ENCODE data around the gene ZNF398.
"Not testable (repeated sequence)": the region's sequence is repeated elsewhere in the genome, so short reads cannot be mapped to it uniquely, and the experiment has no call there.

The ZNF398 gene

DNA sequence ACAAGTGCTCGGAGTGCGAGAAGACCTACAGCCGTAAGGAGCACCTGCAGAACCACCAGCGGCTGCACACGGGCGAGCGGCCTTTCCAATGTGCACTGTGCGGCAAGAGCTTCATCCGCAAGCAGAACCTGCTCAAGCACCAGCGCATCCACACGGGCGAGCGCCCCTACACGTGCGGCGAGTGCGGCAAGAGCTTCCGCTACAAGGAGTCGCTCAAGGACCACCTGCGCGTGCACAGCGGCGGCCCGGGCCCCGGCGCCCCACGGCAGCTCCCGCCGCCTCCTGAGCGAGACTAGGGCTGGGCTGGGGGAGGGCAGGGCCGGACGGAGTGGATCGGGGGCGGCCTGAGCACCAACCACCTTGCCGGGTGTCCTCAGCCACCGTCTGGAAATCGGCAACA, 77.1 kb downstream of the ZNF398 start:
- TF ChIP-seq, protein P1, sequence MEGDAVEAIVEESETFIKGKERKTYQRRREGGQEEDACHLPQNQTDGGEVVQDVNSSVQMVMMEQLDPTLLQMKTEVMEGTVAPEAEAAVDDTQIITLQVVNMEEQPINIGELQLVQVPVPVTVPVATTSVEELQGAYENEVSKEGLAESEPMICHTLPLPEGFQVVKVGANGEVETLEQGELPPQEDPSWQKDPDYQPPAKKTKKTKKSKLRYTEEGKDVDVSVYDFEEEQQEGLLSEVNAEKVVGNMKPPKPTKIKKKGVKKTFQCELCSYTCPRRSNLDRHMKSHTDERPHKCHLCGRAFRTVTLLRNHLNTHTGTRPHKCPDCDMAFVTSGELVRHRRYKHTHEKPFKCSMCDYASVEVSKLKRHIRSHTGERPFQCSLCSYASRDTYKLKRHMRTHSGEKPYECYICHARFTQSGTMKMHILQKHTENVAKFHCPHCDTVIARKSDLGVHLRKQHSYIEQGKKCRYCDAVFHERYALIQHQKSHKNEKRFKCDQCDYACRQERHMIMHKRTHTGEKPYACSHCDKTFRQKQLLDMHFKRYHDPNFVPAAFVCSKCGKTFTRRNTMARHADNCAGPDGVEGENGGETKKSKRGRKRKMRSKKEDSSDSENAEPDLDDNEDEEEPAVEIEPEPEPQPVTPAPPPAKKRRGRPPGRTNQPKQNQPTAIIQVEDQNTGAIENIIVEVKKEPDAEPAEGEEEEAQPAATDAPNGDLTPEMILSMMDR (IDR thresholded peaks at IDR 0.05; ENCODE audit: insufficient read depth, low read length, poor library complexity, severe bottlenecking), result no peak
- no peak for TF ChIP-seq EZH2phosphoT487 (conservative IDR thresholded peaks at IDR 0.05; ENCODE audit: low read length)
- Histone ChIP-seq H3K79me2 (ENCODE audit: insufficient read depth, low read length) (no peaks in the 10 kb centered on the region), H3K9ac (ENCODE audit: low read length) (no peak overlapping the region), H3K9me3 (ENCODE audit: insufficient read depth, low read length) (no peaks in the 10 kb centered on the region), H4K20me1 (ENCODE audit: low read depth, low read length) (no peaks in the 10 kb centered on the region), H3F3A (ENCODE audit: insufficient read depth) (no peaks in the 10 kb centered on the region; the same call in 1 of the 2 replicates), H3K9me2 (replicated peaks; ENCODE audit: insufficient read depth, low read length) (no peaks in the 10 kb centered on the region), H3K36me3 (ENCODE audit: low read length) (no peaks in the 10 kb centered on the region), H3K4me3 (ENCODE audit: insufficient read depth, low read length, poor library complexity, severe bottlenecking) (no peak overlapping the region), H3K27ac (ENCODE audit: low read depth, low read length) (no peak overlapping the region), H3K27me3 (ENCODE audit: low read length) (no peaks in the 10 kb centered on the region), H2AFZ (ENCODE audit: low read depth, low read length, severe bottlenecking) (no peak overlapping the region), H3K4me2 (ENCODE audit: low read depth, low read length, poor library complexity, severe bottlenecking) (no peak overlapping the region)

DNA sequence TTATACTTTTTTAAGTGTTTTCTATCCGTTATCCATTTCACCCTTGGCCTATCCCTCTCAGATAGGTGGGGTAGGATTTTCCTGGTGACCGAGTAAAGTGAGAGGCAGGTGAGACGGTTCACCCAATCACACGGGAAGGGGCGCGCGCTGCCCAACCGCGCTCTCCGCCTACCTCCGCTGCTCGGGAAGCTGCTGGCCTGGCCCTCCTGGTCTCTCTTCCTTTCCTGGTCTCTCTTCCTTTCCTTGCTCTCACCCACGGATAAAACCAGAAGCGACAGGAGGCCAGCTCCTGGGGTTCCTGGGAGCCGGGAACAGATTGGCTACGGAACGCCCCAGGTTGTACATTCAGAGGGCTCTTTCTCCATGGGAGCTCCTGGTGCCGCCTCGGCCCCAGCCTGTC, 77.9 kb downstream of the ZNF398 start:
- H3K36me3 ChIP-seq (ENCODE audit: low read length), result no peaks in the 10 kb centered on the region

DNA sequence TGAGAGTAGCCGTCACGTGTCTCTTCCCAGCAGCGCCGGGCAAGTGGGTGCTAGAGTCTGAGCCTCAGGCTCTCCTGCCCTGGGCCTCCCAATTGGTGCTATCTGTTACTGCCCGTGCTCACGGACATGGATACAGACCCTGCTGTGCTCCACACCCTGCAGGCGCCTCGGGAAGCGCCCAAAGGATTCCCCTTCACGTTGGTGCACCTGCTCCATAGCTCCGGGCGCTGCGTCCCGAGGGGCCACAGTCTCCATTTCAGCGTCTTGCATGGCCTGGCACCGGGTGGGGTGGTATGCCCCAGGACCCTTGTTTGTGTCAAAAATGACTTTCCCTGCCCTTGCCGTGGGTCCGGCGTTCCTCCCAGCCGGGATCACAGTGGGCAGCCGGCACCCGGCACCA, 78.4 kb downstream of the ZNF398 start:
- no peak overlapping the region for H2AFZ ChIP-seq (ENCODE audit: low read depth, low read length, severe bottlenecking)

More for the DNA sequence above, 77.9 kb downstream of the ZNF398 start:
- Histone ChIP-seq H3F3A (ENCODE audit: insufficient read depth) (no peaks in the 10 kb centered on the region; the same call in 1 of the 2 replicates), H3K27me3 (ENCODE audit: low read length) (no peaks in the 10 kb centered on the region), H3K27ac (ENCODE audit: low read depth, low read length) (no peak overlapping the region), H2AFZ (ENCODE audit: low read depth, low read length, severe bottlenecking) (no peak overlapping the region), H3K4me3 (ENCODE audit: insufficient read depth, low read length, poor library complexity, severe bottlenecking) (no peak overlapping the region), H4K20me1 (ENCODE audit: low read depth, low read length) (no peaks in the 10 kb centered on the region), H3K9me2 (replicated peaks; ENCODE audit: insufficient read depth, low read length) (no peaks in the 10 kb centered on the region), H3K4me2 (ENCODE audit: low read depth, low read length, poor library complexity, severe bottlenecking) (no peak overlapping the region), H3K79me2 (ENCODE audit: insufficient read depth, low read length) (no peaks in the 10 kb centered on the region), H3K9me3 (ENCODE audit: insufficient read depth, low read length) (no peaks in the 10 kb centered on the region), H3K9ac (ENCODE audit: low read length) (no peak overlapping the region)
- TF ChIP-seq EZH2phosphoT487 (conservative IDR thresholded peaks at IDR 0.05; ENCODE audit: low read length), result no peak

DNA sequence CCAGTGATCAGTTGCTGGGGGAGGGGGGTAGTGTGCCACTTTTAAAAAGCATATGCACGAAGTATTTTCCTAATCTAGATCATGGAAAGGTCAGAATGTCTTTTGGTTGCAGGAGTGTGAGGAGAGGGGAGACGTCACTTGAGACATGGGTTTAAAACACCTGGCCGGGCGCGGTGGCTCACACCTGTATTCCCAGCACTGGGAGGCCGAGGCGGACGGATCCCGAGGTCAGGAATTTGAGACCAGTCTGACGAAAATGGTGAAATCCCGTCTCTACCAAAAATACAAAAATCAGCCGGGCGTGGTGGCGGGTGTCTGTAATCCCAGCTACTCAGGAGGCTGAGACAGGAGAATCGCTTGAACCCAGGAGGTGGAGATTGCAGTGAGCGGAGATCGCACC, 79.1 kb downstream of the ZNF398 start:
- not testable (repeated sequence) for H3K4me3 ChIP-seq (ENCODE audit: insufficient read depth, low read length, poor library complexity, severe bottlenecking); H3K27me3 ChIP-seq (ENCODE audit: low read length); H3K9ac ChIP-seq (ENCODE audit: low read length); H3K36me3 ChIP-seq (ENCODE audit: low read length); H3K79me2 ChIP-seq (ENCODE audit: insufficient read depth, low read length); H2AFZ ChIP-seq (ENCODE audit: low read depth, low read length, severe bottlenecking); H3K9me3 ChIP-seq (ENCODE audit: insufficient read depth, low read length); H3F3A ChIP-seq (ENCODE audit: insufficient read depth); H4K20me1 ChIP-seq (ENCODE audit: low read depth, low read length); H3K27ac ChIP-seq (ENCODE audit: low read depth, low read length); H3K9me2 ChIP-seq (replicated peaks; ENCODE audit: insufficient read depth, low read length); H3K4me2 ChIP-seq (ENCODE audit: low read depth, low read length, poor library complexity, severe bottlenecking)

More for the DNA sequence above, 78.4 kb downstream of the ZNF398 start:
- no peaks in the 10 kb centered on the region for H3K9me2 ChIP-seq (replicated peaks; ENCODE audit: insufficient read depth, low read length)
- no peaks in the 10 kb centered on the region for H3K36me3 ChIP-seq (ENCODE audit: low read length)
- no peak overlapping the region for H3K27ac ChIP-seq (ENCODE audit: low read depth, low read length)
- H3K4me2 ChIP-seq (ENCODE audit: low read depth, low read length, poor library complexity, severe bottlenecking), result no peak overlapping the region
- no peaks in the 10 kb centered on the region for H3K27me3 ChIP-seq (ENCODE audit: low read length)
- no peaks in the 10 kb centered on the region; the same call in 1 of the 2 replicates for H3F3A ChIP-seq (ENCODE audit: insufficient read depth)
- H4K20me1 ChIP-seq (ENCODE audit: low read depth, low read length), result no peaks in the 10 kb centered on the region
- H3K4me3 ChIP-seq (ENCODE audit: insufficient read depth, low read length, poor library complexity, severe bottlenecking), result no peak overlapping the region
- H3K79me2 ChIP-seq (ENCODE audit: insufficient read depth, low read length), result no peaks in the 10 kb centered on the region
- no peaks in the 10 kb centered on the region for H3K9me3 ChIP-seq (ENCODE audit: insufficient read depth, low read length)
- no peak overlapping the region for H3K9ac ChIP-seq (ENCODE audit: low read length)
- TF ChIP-seq, protein P1 (IDR thresholded peaks at IDR 0.05; ENCODE audit: insufficient read depth, low read length, poor library complexity, severe bottlenecking), result no peak
- no peak for TF ChIP-seq EZH2phosphoT487 (conservative IDR thresholded peaks at IDR 0.05; ENCODE audit: low read length)

Measured in SU-DHL-6 (cell line).